ENCODE results near the gene CCDC81.
"Not testable (repeated sequence)": the region's sequence is repeated elsewhere in the genome, so short reads cannot be mapped to it uniquely, and the experiment has no call there.

CCDC81 gene

DNA sequence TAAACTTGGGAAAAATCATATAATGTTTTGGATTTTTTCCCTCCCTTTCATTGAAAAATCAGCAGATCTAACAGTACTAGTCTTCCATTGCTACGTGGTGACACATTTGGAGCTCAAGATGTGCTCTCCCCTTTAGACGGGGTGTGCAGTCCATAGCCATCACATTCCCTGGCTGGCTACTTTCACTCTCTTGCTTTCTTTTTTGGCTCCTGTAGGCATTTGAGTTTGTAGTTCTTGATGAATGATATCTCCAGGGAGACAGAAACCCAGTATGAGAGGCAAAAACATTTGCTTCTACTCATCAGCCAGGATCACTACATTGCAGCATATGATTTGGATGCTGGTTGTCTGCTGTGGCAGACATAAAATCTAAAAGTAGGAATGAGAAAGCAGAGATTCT lies 12.1 kb downstream of the CCDC81 start:
- DNase-seq (ENCODE audit: extremely low read depth in 1 of 2, low read depth in 1 of 2), result no peak

DNA sequence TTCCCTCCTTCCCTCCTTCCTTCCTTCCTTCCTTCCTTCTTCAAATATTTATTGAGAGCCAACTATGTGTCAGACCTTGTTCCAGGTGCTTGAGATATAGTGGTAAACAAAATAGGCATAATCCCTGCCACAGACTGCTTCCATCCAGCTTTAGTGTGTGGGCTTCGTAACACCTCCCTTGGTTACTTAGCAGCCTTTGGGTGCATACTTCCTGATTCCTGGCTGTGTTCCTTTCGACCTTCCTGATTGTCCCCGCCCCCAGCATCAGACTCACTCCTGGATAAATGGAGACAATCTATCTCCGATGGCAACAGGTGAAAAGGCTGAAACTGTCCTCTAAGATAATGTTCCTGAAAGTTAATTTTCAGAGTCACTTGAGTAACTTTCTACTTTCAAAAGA lies 13.5 kb downstream of the CCDC81 start:
- DNase-seq (ENCODE audit: extremely low read depth in 1 of 2, low read depth in 1 of 2), result no peak

DNA sequence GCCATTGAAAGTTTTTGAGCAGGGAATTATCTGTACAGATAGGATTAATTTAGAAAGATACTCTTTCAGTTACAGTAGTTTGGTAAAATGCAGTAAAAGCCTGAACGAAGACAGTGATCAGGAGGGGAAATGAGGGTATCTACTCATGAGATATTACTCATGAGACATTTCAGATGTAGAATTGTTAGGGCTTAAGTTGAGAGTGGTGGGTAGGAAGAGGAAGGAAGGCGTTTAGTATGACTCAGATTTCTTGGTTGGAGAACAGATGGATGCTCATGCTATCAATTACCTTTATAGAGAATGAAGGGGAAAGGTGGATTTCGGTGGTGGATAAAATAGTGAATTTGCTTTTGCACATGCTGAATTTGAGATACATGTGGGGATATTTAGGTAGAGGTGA lies 15.8 kb downstream of the CCDC81 start:
- DNase-seq (ENCODE audit: extremely low read depth in 1 of 2, low read depth in 1 of 2), result no peak

DNA sequence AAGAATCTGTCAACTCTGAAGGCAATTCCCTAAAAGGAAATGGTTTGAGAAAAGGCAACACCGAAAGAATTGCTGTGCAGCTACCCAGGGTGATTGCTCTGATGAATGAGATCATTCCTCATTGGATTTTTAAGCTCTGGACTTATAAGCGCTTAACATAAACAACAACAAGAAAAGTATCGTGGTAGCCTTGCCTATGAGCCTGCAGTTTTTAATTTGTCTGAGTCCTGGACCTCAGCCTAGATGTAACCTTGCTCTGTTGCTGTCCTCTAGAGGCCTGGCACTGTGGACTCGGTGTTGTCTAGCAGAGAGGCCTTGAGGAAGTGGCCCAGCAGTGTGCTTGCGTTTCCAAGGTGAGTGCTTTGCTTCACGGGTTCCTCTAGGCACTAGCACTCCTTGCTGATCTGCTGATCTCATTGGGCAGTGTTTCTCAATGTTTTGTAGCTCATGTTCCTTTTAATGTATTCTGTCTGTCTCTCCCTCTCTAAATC lies 20.4 kb downstream of the CCDC81 start:
- DNase-seq (ENCODE audit: extremely low read depth in 1 of 2, low read depth in 1 of 2), result no peak

DNA sequence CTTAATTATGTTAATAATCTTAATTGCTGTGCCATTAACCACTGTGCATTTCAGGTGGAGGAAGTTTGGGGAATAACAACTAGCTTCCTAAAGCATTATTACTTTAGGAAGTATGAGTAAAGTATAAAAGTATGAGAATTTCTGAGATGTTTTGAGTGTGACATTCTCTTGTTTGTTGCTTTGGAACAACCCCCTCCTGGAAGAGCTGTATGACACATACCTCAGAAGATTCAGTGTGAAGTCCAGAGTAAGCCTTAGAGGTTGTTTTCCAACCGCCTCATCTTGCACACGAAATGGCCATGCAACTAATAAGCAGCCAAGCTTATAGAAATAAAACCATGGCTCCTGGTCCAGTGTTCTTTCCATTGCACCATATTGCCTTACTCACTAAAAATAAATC lies 21.7 kb downstream of the CCDC81 start:
- DNase-seq (ENCODE audit: extremely low read depth in 1 of 2, low read depth in 1 of 2), result no peak

DNA sequence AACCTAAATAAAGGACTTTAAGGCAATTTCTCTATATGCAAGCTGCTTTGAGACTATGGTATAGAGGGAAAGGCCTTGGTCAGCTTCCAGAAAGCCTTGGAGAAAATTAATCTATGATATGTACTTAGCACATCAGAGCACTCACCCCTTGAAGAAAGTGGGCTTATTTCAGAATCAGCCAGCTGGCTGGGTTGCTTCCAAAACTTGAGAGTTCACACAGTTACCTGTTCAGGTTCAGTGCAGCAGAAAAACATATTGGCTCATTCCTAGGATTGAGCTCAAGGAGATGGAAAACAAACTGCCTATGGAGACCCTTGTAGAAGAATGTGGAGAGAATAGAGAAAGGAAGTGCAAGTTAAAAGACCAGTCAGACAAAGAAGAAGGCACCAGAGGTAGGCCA lies 22.7 kb downstream of the CCDC81 start:
- DNase-seq (ENCODE audit: extremely low read depth in 1 of 2, low read depth in 1 of 2), result no peak

DNA sequence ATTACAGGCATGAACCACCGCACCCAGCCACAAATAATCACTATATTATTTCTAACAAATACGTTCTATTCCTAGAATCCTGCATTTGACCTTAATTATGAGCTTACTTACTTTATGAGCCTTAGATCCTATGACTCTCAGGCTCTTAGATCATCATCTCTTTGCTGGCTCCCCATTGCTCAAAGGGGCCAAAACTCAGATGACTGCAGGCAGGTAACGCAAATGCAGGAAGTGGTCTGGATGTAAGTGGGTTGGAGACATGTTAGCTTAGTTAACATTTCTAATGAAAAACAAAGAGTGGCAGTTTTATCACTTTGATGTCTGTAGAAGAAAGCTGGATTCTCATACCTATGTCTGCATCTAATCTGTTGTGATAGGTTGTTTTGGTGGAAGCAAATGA lies 23.4 kb downstream of the CCDC81 start:
- DNase-seq (ENCODE audit: extremely low read depth in 1 of 2, low read depth in 1 of 2), result no peak

DNA sequence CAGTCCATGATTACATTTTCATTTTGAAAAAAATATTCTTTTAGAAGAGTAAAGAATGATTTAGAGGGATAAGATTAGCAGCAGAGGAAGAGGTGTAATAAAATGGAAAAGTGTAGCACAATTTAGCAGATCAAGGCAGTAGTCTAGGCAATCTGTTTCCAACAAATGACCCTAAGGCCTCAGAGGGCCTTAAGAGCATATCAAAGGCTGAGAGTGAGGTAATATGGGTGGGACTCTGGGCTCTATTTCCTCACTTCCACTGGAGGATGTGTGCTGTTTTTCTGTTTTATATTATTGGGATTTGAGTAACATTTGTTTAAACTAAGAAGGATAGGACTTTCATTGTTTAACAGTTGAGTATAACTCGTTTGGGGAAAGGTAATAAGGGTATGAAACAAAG lies 28.8 kb downstream of the CCDC81 start:
- DNase-seq (ENCODE audit: extremely low read depth in 1 of 2, low read depth in 1 of 2), result no peak

DNA sequence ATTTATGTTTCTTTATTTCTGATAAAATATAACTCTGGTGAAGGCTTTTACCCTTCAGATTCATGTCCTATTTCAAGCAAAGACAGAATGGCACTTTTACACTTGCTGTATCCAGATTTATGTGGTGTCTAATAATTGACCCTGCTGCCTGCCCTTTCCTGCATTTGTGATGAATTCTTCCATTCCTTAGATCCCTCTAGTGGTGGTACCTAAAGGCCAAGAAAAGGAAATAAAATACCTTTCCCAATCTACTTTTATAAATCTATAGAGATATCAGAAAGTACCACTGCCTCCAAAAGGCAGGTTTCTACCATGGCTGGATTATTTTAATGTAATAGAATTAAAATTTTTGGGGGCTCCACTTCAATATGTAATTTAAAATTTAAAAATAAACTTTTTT lies 34.2 kb downstream of the CCDC81 start:
- DNase-seq (ENCODE audit: extremely low read depth in 1 of 2, low read depth in 1 of 2), result no peak

DNA sequence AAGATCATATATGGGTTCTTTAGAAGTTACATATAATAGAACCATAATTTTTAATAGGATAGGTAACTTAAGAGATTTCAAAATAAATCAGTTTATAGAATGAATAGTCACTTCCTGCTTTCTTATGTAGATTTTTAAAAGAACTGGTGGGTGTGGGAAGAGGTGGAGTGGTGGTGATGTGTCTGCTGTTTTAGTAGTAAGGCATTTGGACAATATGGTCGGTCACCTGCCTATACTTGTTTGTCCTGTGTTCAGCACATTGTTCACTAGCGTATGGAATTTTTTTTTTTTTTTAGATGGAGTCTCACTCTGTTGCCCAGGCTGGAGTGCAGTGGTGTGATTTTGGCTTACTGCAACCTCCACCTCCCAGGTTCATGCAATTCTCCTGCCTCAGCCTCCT lies 39.3 kb downstream of the CCDC81 start:
- DNase-seq (ENCODE audit: extremely low read depth in 1 of 2, low read depth in 1 of 2), result no peak

DNA sequence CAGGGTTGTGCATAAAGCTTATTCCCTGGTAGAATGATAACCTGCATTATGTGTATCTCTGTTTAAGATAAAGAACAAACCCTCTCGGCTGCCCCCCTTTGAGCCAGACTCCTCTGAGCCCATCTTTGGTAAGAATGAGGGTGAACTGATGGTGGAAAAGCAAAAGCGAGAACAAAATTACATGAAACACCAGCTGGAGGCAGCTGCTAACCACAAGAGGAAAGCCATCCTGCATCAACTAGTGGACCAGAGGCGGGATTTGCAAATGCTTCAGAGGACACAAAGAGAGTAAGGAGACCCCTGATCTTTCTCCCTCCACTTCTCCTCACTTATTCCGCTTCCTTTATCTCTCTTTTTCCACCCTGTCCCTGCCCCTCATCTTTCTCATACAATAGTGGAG lies 40.3 kb downstream of the CCDC81 start:
- DNase-seq (ENCODE audit: extremely low read depth in 1 of 2, low read depth in 1 of 2), result no peak

DNA sequence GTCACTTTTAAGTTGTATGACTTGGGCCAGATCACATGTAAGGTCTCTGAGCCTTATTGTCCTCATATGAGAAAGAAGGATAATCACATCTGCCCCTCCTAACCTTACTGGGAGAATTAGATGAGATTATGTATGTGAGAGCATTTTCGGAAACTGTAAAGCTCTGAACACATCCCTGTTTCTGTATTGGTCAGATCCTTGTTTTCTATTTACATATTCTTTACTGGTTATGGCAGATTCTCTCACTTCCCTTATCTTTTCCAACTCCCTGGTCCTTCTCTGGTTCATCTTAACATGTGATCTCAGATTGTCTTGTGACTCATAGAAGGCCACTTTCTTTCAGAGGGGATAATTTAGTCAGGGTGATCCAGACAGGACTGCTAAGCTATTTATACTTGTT lies 41.8 kb downstream of the CCDC81 start:
- DNase-seq (ENCODE audit: extremely low read depth in 1 of 2, low read depth in 1 of 2), result no peak

DNA sequence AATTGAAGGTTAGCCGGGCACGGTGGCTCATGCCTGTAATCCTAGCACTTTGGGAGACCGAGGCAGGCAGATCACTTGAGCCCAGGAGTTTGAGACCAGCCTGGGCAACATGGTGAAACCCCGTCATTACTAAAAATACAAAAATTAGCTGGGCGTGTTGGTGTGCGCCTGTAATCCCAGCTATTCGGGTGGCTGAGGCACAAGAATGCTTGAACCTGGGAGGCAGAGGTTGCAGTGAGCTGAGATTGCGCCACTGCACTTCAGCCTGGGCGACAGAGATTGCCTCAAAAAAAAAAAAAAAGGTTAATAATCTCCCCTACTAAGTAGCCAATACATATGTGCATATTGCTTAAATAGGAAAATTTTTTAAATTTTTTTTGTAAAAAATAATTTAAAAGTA lies 42.3 kb downstream of the CCDC81 start:
- DNase-seq (ENCODE audit: extremely low read depth in 1 of 2, low read depth in 1 of 2), result not testable (repeated sequence)

DNA sequence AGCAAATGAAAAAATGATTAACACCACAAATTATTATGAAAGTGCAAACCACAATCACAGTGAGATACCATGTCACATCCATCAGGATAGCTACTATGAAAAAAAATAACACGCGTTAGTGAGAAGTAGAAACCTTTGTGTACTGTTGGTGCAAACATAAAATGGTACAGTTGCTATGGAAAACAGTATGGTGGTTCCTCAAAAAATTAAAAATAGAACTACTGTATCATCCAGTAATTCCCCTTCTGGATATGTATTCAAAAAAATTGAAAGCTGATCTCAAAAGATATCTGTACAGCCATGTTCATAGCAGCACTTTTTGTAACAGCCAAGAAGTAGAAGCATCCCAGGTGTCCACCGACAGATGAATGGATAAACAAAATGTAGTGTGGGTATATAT lies 43.4 kb downstream of the CCDC81 start:
- no peak for DNase-seq (ENCODE audit: extremely low read depth in 1 of 2, low read depth in 1 of 2)

DNA sequence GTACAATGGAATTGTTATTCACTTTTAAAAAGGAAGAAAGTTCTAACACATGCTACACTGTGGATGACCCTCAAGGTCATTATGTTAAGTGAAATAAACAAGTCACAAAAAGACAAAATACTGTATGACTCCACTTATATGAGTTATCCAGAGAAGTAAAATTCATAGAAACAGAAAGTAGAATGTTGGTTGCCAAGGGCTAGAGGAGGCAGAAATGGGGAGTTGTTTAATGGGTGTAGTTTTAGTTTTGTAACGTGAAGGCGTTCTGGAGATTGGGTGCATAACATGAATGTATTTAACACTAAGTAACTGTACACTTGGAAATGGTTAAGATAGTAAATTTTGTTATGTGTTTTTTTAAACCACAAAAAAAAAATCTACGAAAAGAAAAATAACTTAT lies 43.8 kb downstream of the CCDC81 start:
- no peak for DNase-seq (ENCODE audit: extremely low read depth in 1 of 2, low read depth in 1 of 2)

DNA sequence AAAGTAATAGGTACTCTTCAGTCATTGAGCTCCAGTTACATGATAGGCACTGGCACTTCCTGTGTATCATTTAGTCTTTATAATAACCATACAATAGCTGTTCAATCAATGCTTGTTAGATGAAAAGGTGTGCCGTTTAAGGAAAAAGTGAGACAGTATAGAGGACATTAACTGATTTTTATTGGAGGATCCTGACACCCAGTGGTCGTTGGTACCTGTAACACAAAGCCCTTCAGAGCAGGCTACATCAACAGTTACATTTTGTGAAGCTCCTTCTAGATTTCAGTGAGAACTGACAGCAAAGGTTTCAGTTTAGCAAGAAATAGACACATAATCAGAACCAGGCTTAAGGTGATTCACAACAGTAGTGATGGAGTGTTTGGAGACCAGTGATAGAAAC lies 44.2 kb downstream of the CCDC81 start:
- no peak for DNase-seq (ENCODE audit: extremely low read depth in 1 of 2, low read depth in 1 of 2)

DNA sequence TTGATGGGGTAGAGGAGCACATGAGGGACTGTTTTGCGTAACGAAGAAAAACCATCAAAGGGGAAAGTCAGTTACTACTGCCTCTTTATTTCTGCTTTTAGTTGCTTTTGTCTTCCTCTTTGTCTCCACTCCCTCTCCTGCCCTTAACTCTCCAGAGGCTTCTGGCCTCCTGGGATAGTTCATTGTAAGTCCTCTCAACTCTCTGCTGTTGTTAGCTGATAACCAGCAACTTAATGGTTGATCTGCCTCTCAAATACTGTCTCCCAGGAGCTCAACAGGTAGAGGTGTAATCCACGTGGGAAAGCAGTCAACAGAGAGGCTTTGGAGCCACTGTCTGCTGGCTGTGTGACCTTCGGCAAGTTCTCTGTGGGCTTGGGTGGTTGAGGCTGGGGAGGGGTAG lies 47.3 kb downstream of the CCDC81 start:
- no peak for DNase-seq (ENCODE audit: extremely low read depth in 1 of 2, low read depth in 1 of 2)

DNA sequence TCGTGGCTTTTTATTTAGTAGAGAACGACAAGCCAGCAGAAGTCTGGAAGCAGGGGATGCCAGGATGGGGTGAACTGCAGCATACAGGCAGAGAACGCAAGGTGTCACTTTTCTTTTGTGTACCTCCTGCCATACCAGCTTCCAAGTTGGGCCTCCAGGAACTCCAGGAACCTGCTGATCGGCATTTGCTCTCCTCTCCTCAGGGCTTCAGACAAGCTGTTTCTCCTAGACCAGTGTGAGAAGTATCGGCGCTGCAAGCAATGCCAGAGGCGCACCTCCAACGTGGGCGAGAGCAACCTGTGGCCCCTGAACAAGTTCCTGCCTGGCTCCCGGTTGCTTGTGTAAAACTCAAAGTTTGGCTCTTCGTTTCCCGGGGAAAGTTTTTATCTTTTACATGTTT lies 47.7 kb downstream of the CCDC81 start:
- DNase-seq (ENCODE audit: extremely low read depth in 1 of 2, low read depth in 1 of 2), result no peak

DNA sequence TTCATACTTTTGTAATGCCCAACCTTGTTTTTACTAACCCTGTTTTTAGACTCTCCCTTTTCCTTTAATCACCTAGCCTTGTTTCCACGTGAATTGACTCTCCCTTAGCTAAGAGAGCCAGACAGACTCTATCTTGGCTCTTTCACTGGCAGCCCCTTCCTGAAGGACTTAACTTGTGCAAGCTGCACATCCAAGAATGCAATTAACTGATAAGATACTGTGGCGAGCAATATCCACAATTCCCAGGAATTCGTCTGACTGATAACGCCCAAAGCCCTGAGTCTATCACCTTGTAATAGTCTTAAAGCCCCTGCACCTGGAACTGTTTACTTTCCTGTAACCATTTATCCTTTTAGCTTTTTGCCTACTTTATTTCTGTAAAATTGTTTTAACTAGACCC lies 48.8 kb downstream of the CCDC81 start:
- not testable (repeated sequence) for DNase-seq (ENCODE audit: extremely low read depth in 1 of 2, low read depth in 1 of 2)

DNA sequence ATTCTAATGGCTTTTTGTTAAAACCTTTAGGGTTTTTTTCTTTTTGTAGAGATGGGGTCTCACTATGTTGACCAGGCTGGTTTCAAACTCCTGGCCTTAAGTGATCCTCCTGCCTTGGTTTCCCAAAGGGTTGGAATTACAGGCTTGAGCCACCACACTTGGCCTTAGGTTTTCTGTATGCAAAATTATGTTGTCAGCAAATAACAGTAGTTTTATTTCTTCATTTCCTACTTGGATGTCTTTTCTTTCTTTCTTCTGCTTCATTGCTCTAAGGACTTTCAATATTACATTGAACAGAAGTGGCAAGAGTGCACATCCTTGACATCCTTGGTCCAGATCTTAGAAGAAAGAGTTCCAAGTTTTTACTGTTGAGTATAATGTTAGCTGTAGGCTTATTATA lies 52.8 kb downstream of the CCDC81 start:
- DNase-seq (ENCODE audit: extremely low read depth in 1 of 2, low read depth in 1 of 2), result no peak

DNA sequence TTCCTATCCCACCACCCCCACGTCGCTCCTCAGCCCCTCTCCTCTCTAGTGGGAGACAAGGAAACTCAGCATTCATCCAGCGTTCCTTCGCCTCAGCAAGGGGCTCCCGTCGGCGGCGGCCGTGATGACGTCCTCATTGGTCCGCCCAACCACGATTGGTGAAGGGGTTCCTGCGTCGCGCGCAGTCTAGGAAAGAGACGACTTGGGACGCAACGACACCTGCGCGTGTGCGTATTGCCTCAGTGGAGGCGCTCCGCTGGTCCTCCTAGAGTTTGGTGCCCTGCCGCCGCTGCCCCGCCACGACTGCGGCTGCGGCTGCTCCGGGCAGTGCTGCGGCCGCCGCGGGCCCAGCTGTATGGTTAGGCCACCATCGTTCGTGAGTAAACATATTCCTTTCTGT lies 56.6 kb downstream of the CCDC81 start:
- no peak for DNase-seq (ENCODE audit: extremely low read depth in 1 of 2, low read depth in 1 of 2)

DNA sequence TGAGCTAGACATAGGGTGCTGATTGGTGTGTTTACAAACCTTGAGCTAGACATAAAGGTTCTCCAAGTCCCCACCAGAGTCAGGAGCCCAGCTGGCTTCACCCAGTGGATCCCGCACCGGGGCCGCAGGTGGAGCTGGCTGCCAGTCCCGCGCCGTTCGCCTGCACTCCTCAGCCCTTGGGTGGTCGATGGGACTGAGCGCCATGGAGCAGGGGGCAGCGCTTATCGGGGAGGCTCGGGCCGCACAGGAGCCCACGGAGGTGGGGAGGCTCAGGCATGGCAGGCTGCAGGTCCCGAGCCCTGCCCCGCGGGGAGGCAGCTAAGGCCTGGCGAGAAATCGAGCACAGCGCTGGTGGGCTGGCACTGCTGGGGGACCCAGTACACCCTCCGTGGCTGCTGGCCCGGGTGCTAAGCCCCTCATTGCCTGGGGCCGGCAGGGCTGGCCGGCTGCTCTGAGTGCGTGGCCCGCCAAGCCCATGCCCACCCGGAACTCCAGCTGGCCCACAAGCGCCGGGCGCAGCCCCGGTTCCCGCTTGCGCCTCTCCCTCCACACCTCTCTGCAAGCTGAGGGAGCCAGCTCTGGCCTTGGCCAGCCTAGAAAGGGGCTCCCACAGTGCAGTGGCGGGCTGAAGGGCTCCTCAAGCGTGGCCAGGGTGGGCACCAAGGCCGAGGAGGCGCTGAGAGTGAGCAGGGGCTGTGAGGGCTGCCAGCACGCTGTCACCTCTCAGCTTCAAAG lies 58.8 kb downstream of the CCDC81 start:
- DNase-seq (ENCODE audit: extremely low read depth in 1 of 2, low read depth in 1 of 2), result not testable (repeated sequence)

DNA sequence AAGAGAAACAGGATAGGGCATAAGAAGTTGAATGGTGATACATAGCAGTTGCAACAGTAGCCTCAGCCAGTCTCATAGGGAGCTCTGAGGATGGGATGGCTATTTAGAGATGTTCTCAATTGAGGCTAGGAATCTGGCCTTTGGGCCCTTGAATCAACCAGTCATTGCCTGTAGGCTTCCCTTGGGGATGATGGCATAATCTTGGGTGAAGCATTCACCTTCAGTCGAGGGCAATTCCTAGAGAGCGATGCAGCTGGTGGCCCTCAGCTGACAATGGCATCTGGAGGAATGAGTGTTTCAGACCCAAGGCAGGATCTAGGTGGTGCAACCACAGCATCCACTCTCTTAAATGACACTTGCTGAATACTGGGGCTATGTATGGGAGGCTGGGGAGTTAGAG lies 61.0 kb downstream of the CCDC81 start:
- DNase-seq (ENCODE audit: extremely low read depth in 1 of 2, low read depth in 1 of 2), result no peak
